ENCODE results near the gene PARS2.

The PARS2 gene

DNA sequence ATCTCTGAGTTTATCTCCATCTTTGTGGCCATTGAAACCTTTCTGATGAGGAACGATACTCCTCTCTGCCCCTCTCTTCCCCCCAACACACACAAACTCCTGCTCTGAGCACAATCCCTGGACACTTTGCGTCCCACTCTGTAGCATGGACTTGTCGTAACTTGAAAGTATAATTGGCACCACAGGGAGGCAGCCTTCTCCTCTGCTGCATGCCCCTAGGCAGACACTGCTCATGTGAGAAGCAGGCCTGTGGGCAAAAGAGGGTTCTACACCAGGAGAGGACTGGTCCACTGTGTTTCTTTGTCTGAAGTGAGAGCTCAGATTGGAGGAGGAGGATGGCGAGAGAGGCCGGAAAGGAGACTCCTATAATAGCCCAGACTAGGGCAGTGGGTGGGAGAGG is 3.8 kb upstream of the PARS2 start:
- FAIRE-seq, result no peak

GRCh38 chr1:54767526-54767925 is 3.2 kb upstream of the PARS2 start:
- no peak for FAIRE-seq

DNA sequence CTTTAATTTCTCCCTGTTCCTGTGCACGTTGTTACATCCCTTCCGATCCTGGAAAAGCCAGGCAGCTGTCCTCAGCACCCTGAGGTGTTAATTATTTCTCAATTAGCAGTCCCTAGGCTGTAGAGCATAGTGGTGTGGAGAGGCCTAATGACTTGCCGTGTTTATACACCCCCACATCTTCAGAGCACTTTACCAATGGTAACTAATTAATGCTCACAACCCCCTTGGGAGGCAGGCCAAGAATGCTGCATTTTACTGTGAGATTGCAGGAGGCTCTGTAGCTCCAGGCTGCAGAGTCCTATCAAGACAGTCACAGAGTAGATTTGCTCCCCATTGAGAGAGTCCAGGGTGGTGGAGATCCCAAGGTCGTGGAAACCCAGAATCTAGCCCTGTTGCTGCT is 2.4 kb upstream of the PARS2 start:
- FAIRE-seq, result no peak

GRCh38 chr1:54764922-54765561 is 719 bp upstream of the PARS2 start:
- no peak for FAIRE-seq

GRCh38 chr1:54763816-54764132 is 549 bp downstream of the PARS2 start:
- FAIRE-seq, result no peak

DNA sequence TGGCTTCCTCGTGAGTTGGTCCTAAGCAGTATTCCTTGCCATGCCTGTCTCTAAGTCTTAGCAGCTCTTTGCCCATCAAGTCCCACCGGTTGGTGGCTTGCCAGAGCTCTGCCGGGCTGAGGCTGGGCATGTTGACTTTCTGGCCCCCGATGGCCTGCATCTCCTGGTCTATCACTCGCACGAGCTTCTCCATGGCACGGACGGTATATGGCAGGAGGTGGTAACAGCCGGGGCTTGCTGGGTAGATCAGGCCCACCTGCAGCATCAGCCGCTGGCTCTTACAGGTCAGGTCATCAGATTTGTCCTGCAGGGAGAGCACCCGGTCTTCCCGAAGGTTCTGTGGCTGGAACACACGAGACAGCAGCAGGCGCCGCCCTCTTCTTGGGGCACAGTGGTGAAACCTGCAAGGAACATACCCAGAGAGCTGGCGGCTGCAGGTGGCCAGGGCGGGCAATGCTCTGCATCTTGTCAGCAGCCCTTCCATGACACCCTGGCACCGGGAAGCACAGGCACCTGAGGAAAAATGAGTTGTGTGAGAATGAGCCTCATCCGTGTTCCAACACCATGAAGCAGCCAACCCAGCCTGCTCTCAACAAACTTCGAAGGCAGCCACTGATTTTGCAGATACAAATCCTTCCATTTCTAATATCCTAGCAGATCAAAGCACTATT is 5.5 kb downstream of the PARS2 start:
- no peak for FAIRE-seq

DNA sequence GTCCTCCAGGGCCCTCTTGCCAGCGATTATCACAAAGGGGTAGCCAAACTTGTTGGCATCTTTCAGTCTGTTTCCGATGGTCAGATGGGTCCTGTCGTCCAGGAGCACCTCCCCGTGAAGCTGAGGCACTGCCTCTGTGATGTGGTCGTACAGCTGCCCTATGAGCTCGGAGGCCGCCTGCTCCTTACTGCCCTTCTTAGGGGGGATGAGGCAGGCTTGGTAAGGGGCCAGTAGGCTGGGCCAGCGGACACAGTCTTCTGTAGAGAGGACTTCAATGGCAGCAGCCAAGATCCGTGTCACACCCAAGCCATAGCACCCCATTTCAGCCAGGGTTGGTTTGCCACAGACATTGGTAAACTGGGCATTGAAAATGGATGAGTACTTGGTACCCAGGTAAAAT is 6.5 kb downstream of the PARS2 start:
- no peak for FAIRE-seq

GRCh38 chr1:54754486-54755285 is 9.6 kb downstream of the PARS2 start:
- no peak for FAIRE-seq

- no peak for FAIRE-seq
Observed at GRCh38 chr1:54754045-54754444, 10.3 kb downstream of the PARS2 start.

- FAIRE-seq, result no peak
Observed at GRCh38 chr1:54751426-54751825, 12.9 kb downstream of the PARS2 start.

DNA sequence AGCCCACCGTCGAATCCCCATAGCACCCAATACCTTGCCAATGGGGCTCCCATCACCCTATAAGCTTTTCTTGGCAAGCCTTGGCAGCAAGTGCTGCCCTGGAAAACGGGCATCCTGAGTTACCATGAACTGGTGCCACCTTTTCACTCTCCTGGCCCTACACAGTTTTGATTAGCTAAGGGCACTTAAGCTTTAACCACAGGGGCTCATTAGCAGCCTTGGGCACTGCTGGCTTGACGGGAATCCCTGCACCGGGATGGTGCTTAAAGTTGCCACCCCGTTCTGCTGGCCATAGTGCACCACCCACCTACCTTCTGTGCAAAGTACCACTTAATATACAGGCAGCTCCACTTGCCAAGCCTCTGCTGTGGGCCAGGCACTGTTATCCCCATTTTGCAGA is 13.7 kb downstream of the PARS2 start:
- no peak for FAIRE-seq

- FAIRE-seq, result no peak
Observed at GRCh38 chr1:54748094-54748835, 16.1 kb downstream of the PARS2 start.

DNA sequence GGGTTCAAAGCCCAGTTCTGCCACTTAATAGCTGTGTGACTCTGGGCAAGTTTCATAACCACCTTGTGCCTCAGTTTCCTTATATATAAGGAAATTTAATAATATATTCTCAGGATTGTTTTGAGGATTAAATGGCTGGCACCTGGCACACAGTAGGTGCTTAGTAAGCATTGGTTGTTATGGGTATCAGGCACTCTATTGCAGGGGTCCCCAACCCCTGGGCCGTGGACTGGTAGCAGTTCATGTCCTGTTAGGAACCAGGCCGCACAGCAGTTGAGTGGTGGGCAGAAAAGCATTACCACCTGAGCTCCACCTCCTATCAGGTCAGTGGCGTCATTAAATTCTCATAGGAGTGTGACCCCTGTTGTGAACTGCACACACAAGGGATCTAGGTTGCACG is 18.5 kb downstream of the PARS2 start:
- FAIRE-seq, result no peak

DNA sequence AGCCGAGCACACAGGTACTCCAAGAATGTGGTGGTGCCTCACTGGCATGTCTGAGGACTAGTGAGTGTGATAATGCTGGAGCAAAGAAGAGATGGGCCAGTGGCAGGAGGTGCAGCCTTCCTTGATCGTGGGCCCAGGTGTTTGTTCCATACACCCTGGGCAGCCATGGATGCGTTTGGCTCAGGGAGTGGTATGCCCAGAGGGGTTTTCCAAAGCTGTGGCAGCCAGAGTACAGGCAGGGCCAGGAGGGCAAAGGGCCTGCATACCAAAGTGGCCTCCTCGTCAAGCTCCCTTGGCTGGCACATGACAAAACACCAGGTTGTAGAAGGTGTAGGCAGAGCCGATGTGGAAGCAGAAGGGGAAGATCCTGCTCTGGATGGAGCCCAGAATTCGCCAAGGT is 19.0 kb downstream of the PARS2 start:
- FAIRE-seq, result no peak

GRCh38 chr1:54744696-54745095 is 19.6 kb downstream of the PARS2 start:
- FAIRE-seq, result no peak

DNA sequence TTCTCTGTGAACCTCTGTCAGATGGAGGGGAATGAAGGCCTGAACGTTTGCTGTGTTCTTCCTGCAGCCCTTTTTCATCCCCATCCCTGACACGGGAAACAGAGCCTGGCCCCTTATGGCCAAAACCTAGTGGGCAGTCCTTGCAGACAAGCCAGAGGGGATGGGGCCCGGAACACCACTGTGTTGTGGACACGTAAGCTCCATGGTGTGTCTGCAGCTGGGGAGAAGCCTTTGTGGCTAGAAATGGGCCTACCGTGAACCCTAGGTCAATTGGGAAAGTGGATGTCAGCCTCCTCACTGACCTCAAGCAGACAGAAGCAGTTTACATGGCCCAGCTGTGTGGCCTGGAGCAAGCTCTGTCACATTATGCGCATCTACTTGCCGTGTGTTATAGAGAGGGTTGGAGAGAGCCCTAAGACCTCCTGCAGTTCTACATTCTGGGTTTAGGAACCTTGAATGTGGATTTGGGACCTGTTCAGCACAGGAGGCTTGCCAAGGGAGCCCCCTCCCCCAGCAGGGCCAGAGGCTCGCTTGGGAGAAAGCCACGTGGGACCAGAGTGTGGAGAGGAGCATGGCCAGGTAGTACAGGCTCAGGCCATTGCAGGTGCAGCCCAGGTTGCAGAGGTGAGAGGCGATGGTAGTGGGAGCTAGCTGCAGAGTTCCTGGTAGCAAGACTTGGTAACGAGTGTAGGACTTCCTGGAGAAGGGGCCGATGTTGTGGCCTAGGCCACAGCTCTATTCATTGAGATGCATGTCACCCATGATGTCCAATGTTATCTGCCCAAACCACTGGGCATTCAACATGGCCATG is 20.7 kb downstream of the PARS2 start:
- no peak for FAIRE-seq

GRCh38 chr1:54742282-54742681 is 22.0 kb downstream of the PARS2 start:
- no peak for FAIRE-seq

DNA sequence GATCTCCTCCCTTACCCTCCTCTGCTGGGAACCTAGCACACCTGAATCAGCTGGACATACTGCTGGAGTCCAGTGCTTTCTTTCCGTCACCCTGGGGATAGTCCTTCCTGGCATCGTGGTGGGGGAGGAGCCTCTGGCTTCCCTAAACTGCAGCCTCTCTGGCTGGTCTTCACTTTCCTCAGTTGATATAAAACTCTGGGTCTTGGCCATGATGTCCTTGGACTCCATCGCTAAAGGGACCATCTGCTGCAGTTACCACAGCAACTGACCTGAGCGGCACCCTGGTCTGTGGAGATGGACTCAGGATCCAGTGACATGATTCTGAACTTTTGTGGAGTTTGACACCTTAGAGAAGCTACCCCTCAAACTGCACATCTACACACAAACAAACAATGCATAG is 22.8 kb downstream of the PARS2 start:
- no peak for FAIRE-seq

DNA sequence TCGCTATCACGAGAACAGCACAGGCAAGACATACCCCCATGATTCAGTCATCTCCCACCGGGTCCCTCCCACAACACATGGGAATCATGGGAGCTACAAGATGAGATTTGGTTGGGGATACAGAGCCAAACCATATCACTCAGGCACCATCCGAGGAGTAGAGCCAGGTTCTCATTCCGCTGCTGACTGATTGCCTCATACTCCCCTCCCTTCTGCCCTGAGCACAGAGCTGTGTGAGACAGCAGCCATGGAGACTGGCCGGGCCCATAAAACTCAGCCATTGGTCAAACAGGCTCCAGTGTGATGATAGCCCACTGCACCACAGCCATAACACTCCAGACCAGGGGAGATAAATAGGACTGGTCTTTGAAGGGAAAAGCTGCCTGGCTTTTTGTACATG is 26.1 kb downstream of the PARS2 start:
- no peak for FAIRE-seq

DNA sequence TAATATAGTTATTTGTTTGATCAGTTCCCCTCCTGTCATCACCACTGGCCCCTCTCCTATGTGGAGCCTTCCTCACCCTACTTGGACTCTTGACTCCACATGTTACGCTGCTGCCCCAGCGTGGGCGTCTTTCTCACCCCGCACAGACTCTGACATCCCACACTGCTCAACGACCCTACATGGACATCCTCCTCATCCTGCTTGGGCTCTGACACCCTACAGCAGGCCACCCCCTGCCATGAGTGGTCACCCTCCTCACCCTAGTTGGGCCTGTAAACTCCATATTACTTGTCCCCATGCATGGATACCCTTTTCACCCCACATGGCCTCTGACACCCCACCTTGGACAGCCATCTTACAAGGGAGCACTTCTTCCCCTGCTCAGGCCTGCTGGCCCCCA is 27.6 kb downstream of the PARS2 start:
- no peak for FAIRE-seq

DNA sequence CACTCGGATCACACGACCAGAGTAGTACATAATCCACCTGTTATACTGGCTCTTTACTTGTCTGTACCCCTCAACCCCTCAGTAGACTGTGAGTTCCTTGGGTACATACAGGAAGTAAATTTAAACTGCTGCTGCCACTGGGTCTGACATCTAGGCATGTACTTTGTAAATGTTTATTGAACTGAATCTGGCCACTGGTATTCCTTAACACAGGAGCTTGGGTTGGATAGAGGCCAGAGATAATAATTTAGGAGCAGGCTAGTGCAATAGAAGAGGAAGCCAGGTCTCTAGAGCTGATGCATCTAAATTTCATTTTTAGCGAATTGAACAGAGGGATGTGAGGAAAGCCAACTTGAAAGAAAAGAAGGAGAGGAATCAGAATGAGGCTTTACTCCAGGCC is 36.3 kb downstream of the PARS2 start:
- no peak for FAIRE-seq

DNA sequence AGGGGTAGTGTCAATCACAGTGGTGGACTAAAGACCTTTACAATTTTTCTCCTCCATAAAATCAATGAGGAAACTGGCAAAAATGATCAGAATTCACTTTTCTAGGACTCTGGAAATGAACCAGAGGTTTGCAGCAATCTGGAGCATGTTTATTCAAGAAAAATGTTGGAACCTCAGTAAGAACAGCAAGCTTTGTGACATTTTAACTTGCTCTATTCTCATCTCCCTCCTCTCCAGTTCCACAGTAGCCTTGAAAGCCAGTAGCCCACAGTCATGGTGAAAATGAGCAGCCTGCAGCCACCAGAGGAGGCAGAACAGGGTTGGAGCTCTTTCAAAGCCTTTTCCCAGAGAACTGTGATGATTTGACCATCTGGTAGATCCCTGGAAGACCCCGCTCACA is 39.6 kb downstream of the PARS2 start:
- FAIRE-seq, result no peak

GRCh38 chr1:54723985-54724384 is 40.3 kb downstream of the PARS2 start:
- FAIRE-seq, result no peak
